ENCODE data around the gene GXYLT1. TPM values are rescaled to one million over a fixed set of nuclear protein-coding genes. Genes with fewer than 3 reads are reported as not detected.
"Not testable (repeated sequence)": the region's sequence is repeated elsewhere in the genome, so short reads cannot be mapped to it uniquely, and the experiment has no call there.

GXYLT1 gene
- polyA plus RNA-seq, 4 donors = 1.8 to 12.7 (median 2.6) TPM

GRCh38 chr12:42126963-42127362 lies 17.7 kb downstream of the GXYLT1 start:
- WGBS, 3 donors = 84 to 86% (median 84%) methylated on average over 1 of the region's 1 CpG
- Histone ChIP-seq H3K36me3 (ENCODE audit: control insufficient read depth in 3 of 3, insufficient read depth in 2 of 3, low read depth in 1 of 3, low read length in 3 of 3) (no peaks in the 10 kb centered on the region), H3K4me3 (ENCODE audit: low read depth in 1 of 3, low read length in 3 of 3) (no peak overlapping the region), H3K9me3 (ENCODE audit: control insufficient read depth in 2 of 2, insufficient read depth in 1 of 2, low read depth in 1 of 2, low read length in 1 of 2) (peaks cover 0 to 3% of the 10 kb centered on the region in 2 donors), H3K27ac (ENCODE audit: low read depth in 1 of 3, low read length in 2 of 3) (no peak overlapping the region), H3K27me3 (ENCODE audit: control insufficient read depth in 3 of 3, insufficient read depth in 3 of 3, low read length in 3 of 3) (no peaks in the 10 kb centered on the region), H3K4me1 (ENCODE audit: control insufficient read depth in 3 of 3, insufficient read depth in 2 of 3, low read depth in 1 of 3, low read length in 2 of 3) (peaks cover 0 to 2% (median 0%) of the 10 kb centered on the region in 3 donors)
- FAIRE-seq = no peak
- DNase-seq = no peak

- no peaks in the 10 kb centered on the region for H3K27me3 ChIP-seq (ENCODE audit: control insufficient read depth in 3 of 3, insufficient read depth in 3 of 3, low read length in 3 of 3)
- WGBS, 3 donors = 12 to 46% (median 24%) methylated on average over 1 of the region's 1 CpG
- H3K4me1 ChIP-seq (ENCODE audit: control insufficient read depth in 3 of 3, insufficient read depth in 2 of 3, low read depth in 1 of 3, low read length in 2 of 3) = no peaks in the 10 kb centered on the region
- no peak overlapping the region for H3K4me3 ChIP-seq (ENCODE audit: low read depth in 1 of 3, low read length in 3 of 3)
- FAIRE-seq (no peak), DNase-seq (peak in 1 of 2 donors; percentile 11)
- peaks cover 0 to 3% of the 10 kb centered on the region in 2 donors for H3K9me3 ChIP-seq (ENCODE audit: control insufficient read depth in 2 of 2, insufficient read depth in 1 of 2, low read depth in 1 of 2, low read length in 1 of 2)
- H3K36me3 ChIP-seq (ENCODE audit: control insufficient read depth in 3 of 3, insufficient read depth in 2 of 3, low read depth in 1 of 3, low read length in 3 of 3) = peaks cover 0 to 2% (median 0%) of the 10 kb centered on the region in 3 donors
- H3K27ac ChIP-seq (ENCODE audit: low read depth in 1 of 3, low read length in 2 of 3) = no peak overlapping the region
Measured at GRCh38 chr12:42125388-42125767, 19.3 kb downstream of the GXYLT1 start.

GRCh38 chr12:42124764-42125387 lies 19.8 kb downstream of the GXYLT1 start:
- H3K27ac ChIP-seq (ENCODE audit: low read depth in 1 of 3, low read length in 2 of 3) = no peak overlapping the region
- FAIRE-seq (no peak), DNase-seq (peak; percentile 6 to 43)
- H3K36me3 ChIP-seq (ENCODE audit: control insufficient read depth in 3 of 3, insufficient read depth in 2 of 3, low read depth in 1 of 3, low read length in 3 of 3) = peaks cover 0 to 2% (median 0%) of the 10 kb centered on the region in 3 donors
- H3K4me3 ChIP-seq (ENCODE audit: low read depth in 1 of 3, low read length in 3 of 3) = no peak overlapping the region
- 23 to 44% (median 39%) methylated on average over 5 of the region's 5 CpGs for WGBS, 3 donors
- H3K9me3 ChIP-seq (ENCODE audit: control insufficient read depth in 2 of 2, insufficient read depth in 1 of 2, low read depth in 1 of 2, low read length in 1 of 2) = peaks cover 0 to 3% of the 10 kb centered on the region in 2 donors
- H3K27me3 ChIP-seq (ENCODE audit: control insufficient read depth in 3 of 3, insufficient read depth in 3 of 3, low read length in 3 of 3) = no peaks in the 10 kb centered on the region
- no peaks in the 10 kb centered on the region for H3K4me1 ChIP-seq (ENCODE audit: control insufficient read depth in 3 of 3, insufficient read depth in 2 of 3, low read depth in 1 of 3, low read length in 2 of 3)

- WGBS, 3 donors = 66 to 79% (median 76%) methylated on average over 2 of the region's 2 CpGs
- FAIRE-seq (no peak), DNase-seq (no peak)
- Histone ChIP-seq H3K27ac (ENCODE audit: low read depth in 1 of 3, low read length in 2 of 3) (no peak overlapping the region), H3K4me3 (ENCODE audit: low read depth in 1 of 3, low read length in 3 of 3) (no peak overlapping the region), H3K36me3 (ENCODE audit: control insufficient read depth in 3 of 3, insufficient read depth in 2 of 3, low read depth in 1 of 3, low read length in 3 of 3) (peaks cover 0 to 3% (median 2%) of the 10 kb centered on the region in 3 donors), H3K4me1 (ENCODE audit: control insufficient read depth in 3 of 3, insufficient read depth in 2 of 3, low read depth in 1 of 3, low read length in 2 of 3) (no peaks in the 10 kb centered on the region), H3K27me3 (ENCODE audit: control insufficient read depth in 3 of 3, insufficient read depth in 3 of 3, low read length in 3 of 3) (no peaks in the 10 kb centered on the region), H3K9me3 (ENCODE audit: control insufficient read depth in 2 of 2, insufficient read depth in 1 of 2, low read depth in 1 of 2, low read length in 1 of 2) (no peaks in the 10 kb centered on the region)
Measured at GRCh38 chr12:42119085-42119633, 25.5 kb downstream of the GXYLT1 start.

- H3K4me3 ChIP-seq (ENCODE audit: low read depth in 1 of 3, low read length in 3 of 3) = no peak overlapping the region
- no peaks in the 10 kb centered on the region for H3K27me3 ChIP-seq (ENCODE audit: control insufficient read depth in 3 of 3, insufficient read depth in 3 of 3, low read length in 3 of 3)
- H3K4me1 ChIP-seq (ENCODE audit: control insufficient read depth in 3 of 3, insufficient read depth in 2 of 3, low read depth in 1 of 3, low read length in 2 of 3) = no peaks in the 10 kb centered on the region
- WGBS, 3 donors = 74 to 85% (median 79%) methylated on average over 5 of the region's 5 CpGs
- H3K9me3 ChIP-seq (ENCODE audit: control insufficient read depth in 2 of 2, insufficient read depth in 1 of 2, low read depth in 1 of 2, low read length in 1 of 2) = no peaks in the 10 kb centered on the region
- H3K36me3 ChIP-seq (ENCODE audit: control insufficient read depth in 3 of 3, insufficient read depth in 2 of 3, low read depth in 1 of 3, low read length in 3 of 3) = peaks cover 0 to 3% (median 2%) of the 10 kb centered on the region in 3 donors
- FAIRE-seq (no peak), DNase-seq (no peak)
- H3K27ac ChIP-seq (ENCODE audit: low read depth in 1 of 3, low read length in 2 of 3) = no peak overlapping the region
Measured at GRCh38 chr12:42118136-42118879, 26.4 kb downstream of the GXYLT1 start.

- FAIRE-seq = no peak
- WGBS, 3 donors = 91 to 97% (median 95%) methylated on average over 3 of the region's 3 CpGs
- peaks cover 1 to 7% (median 2%) of the 10 kb centered on the region in 3 donors for H3K36me3 ChIP-seq (ENCODE audit: control insufficient read depth in 3 of 3, insufficient read depth in 2 of 3, low read depth in 1 of 3, low read length in 3 of 3)
- no peak overlapping the region for H3K4me3 ChIP-seq (ENCODE audit: low read depth in 1 of 3, low read length in 3 of 3)
- DNase-seq = no peak
- H3K9me3 ChIP-seq (ENCODE audit: control insufficient read depth in 2 of 2, insufficient read depth in 1 of 2, low read depth in 1 of 2, low read length in 1 of 2) = peaks cover 0 to 9% of the 10 kb centered on the region in 2 donors
- no peaks in the 10 kb centered on the region for H3K4me1 ChIP-seq (ENCODE audit: control insufficient read depth in 3 of 3, insufficient read depth in 2 of 3, low read depth in 1 of 3, low read length in 2 of 3)
- H3K27ac ChIP-seq (ENCODE audit: low read depth in 1 of 3, low read length in 2 of 3) = no peak overlapping the region
- H3K27me3 ChIP-seq (ENCODE audit: control insufficient read depth in 3 of 3, insufficient read depth in 3 of 3, low read length in 3 of 3) = no peaks in the 10 kb centered on the region
Measured at GRCh38 chr12:42109031-42109430, 35.6 kb downstream of the GXYLT1 start.

- H3K9me3 ChIP-seq (ENCODE audit: control insufficient read depth in 2 of 2, insufficient read depth in 1 of 2, low read depth in 1 of 2, low read length in 1 of 2); H3K27ac ChIP-seq (ENCODE audit: low read depth in 1 of 3, low read length in 2 of 3); H3K36me3 ChIP-seq (ENCODE audit: control insufficient read depth in 3 of 3, insufficient read depth in 2 of 3, low read depth in 1 of 3, low read length in 3 of 3); H3K27me3 ChIP-seq (ENCODE audit: control insufficient read depth in 3 of 3, insufficient read depth in 3 of 3, low read length in 3 of 3); DNase-seq; H3K4me3 ChIP-seq (ENCODE audit: low read depth in 1 of 3, low read length in 3 of 3); H3K4me1 ChIP-seq (ENCODE audit: control insufficient read depth in 3 of 3, insufficient read depth in 2 of 3, low read depth in 1 of 3, low read length in 2 of 3); FAIRE-seq: not testable (repeated sequence)
- WGBS, 3 donors = 93 to 98% (median 95%) methylated on average over 4 of the region's 4 CpGs
Measured at GRCh38 chr12:42106791-42107190, 37.9 kb downstream of the GXYLT1 start.

GRCh38 chr12:42104784-42105183 lies 39.9 kb downstream of the GXYLT1 start:
- peaks cover 1 to 4% (median 2%) of the 10 kb centered on the region in 3 donors for H3K36me3 ChIP-seq (ENCODE audit: control insufficient read depth in 3 of 3, insufficient read depth in 2 of 3, low read depth in 1 of 3, low read length in 3 of 3)
- H3K9me3 ChIP-seq (ENCODE audit: control insufficient read depth in 2 of 2, insufficient read depth in 1 of 2, low read depth in 1 of 2, low read length in 1 of 2) = no peaks in the 10 kb centered on the region
- no peaks in the 10 kb centered on the region for H3K4me1 ChIP-seq (ENCODE audit: control insufficient read depth in 3 of 3, insufficient read depth in 2 of 3, low read depth in 1 of 3, low read length in 2 of 3)
- no peak overlapping the region for H3K27ac ChIP-seq (ENCODE audit: low read depth in 1 of 3, low read length in 2 of 3)
- no peaks in the 10 kb centered on the region for H3K27me3 ChIP-seq (ENCODE audit: control insufficient read depth in 3 of 3, insufficient read depth in 3 of 3, low read length in 3 of 3)
- no peak overlapping the region for H3K4me3 ChIP-seq (ENCODE audit: low read depth in 1 of 3, low read length in 3 of 3)
- WGBS, 3 donors = 79 to 85% (median 85%) methylated on average over 1 of the region's 1 CpG
- DNase-seq (no peak), FAIRE-seq (no peak)
